SKM-1 (cell line): ENCODE results near the gene KIAA0040.

Experiments
- DNase-seq: peaks from one replicate; lab custom pipeline; 2025; ENCODE audit not compliant: unreplicated experiment; lab: John Stamatoyannopoulos, UW

The KIAA0040 gene

GRCh38 chr1:175203570-175204068 is 11.0 kb upstream of the KIAA0040 start:
- DNase-seq = no peak

GRCh38 chr1:175200678-175201521 is 8.3 kb upstream of the KIAA0040 start:
- DNase-seq = no peak

- DNase-seq = no peak
These were observed 5.8 kb upstream of the KIAA0040 start for GRCh38 chr1:175198332-175198731.

- peak; percentile 37 for DNase-seq
These were observed 5.0 kb upstream of the KIAA0040 start for GRCh38 chr1:175197531-175197930.

- DNase-seq = no peak
These were observed 3.2 kb upstream of the KIAA0040 start for GRCh38 chr1:175195798-175196197.

GRCh38 chr1:175195281-175195680 is 2.7 kb upstream of the KIAA0040 start:
- DNase-seq = no peak

GRCh38 chr1:175193527-175193910 is 943 bp upstream of the KIAA0040 start:
- DNase-seq = no peak

- no peak for DNase-seq
These were observed 406 bp downstream of the KIAA0040 start for GRCh38 chr1:175192111-175192629.

GRCh38 chr1:175191659-175192058 is 917 bp downstream of the KIAA0040 start:
- no peak for DNase-seq

GRCh38 chr1:175188936-175189335 is 3.6 kb downstream of the KIAA0040 start:
- peak; percentile 98 for DNase-seq

- DNase-seq = no peak
These were observed 6.0 kb downstream of the KIAA0040 start for GRCh38 chr1:175186433-175187160.

- peak; percentile 15 for DNase-seq
These were observed 6.7 kb downstream of the KIAA0040 start for GRCh38 chr1:175185903-175186302.

GRCh38 chr1:175183586-175183985 is 9.0 kb downstream of the KIAA0040 start:
- no peak for DNase-seq

GRCh38 chr1:175182201-175182746 is 10.3 kb downstream of the KIAA0040 start:
- DNase-seq = no peak

- DNase-seq = no peak
These were observed 12.6 kb downstream of the KIAA0040 start for GRCh38 chr1:175179837-175180590.

- no peak for DNase-seq
These were observed 14.1 kb downstream of the KIAA0040 start for GRCh38 chr1:175178456-175178855.

GRCh38 chr1:175178056-175178455 is 14.5 kb downstream of the KIAA0040 start:
- no peak for DNase-seq

GRCh38 chr1:175176246-175176645 is 16.3 kb downstream of the KIAA0040 start:
- DNase-seq = no peak

GRCh38 chr1:175174309-175175102 is 18.1 kb downstream of the KIAA0040 start:
- DNase-seq = no peak

- no peak for DNase-seq
These were observed 19.0 kb downstream of the KIAA0040 start for GRCh38 chr1:175173531-175173930.
